GM08714 (cell line): ENCODE results near the gene XIRP1.
"Not testable (repeated sequence)": the region's sequence is repeated elsewhere in the genome, so short reads cannot be mapped to it uniquely, and the experiment has no call there.

ENCODE experiments used
- H3K4me3 ChIP-seq: fragments of 200-500 bp; sonication (Bioruptor generic); 2 replicates; pipeline ENCODE4 v1.5.1; 2014; ENCODE audit warnings: mild to moderate bottlenecking, low read length, inconsistent platforms
- ZNF274 ChIP-seq: IDR thresholded peaks from 2 replicates; pipeline ENCODE4 v1.6.1; 2012; ENCODE audit warnings: mild to moderate bottlenecking, low read depth, low read length

The XIRP1 gene

GRCh38 chr3:39184968-39185285 lies 7.5 kb downstream of the XIRP1 start:
- H3K4me3 ChIP-seq: no peak overlapping the region
- no peak for TF ChIP-seq ZNF274

- TF ChIP-seq ZNF274: no peak
- no peak overlapping the region for H3K4me3 ChIP-seq
Observed at GRCh38 chr3:39184081-39184967, 8.1 kb downstream of the XIRP1 start.

GRCh38 chr3:39183211-39184080 lies 8.9 kb downstream of the XIRP1 start:
- TF ChIP-seq ZNF274: no peak
- no peak overlapping the region for H3K4me3 ChIP-seq

GRCh38 chr3:39181408-39182335 lies 10.7 kb downstream of the XIRP1 start:
- no peak overlapping the region for H3K4me3 ChIP-seq
- TF ChIP-seq ZNF274: no peak

- TF ChIP-seq ZNF274: no peak
- peak overlapping the region; percentile 22; the same call in 1 of the 2 replicates for H3K4me3 ChIP-seq
Observed at GRCh38 chr3:39180546-39181346, 11.6 kb downstream of the XIRP1 start.

GRCh38 chr3:39180183-39180545 lies 12.2 kb downstream of the XIRP1 start:
- TF ChIP-seq ZNF274: no peak
- H3K4me3 ChIP-seq: peak overlapping the region; percentile 22; the same call in 1 of the 2 replicates

- H3K4me3 ChIP-seq: peak overlapping the region; percentile 54; the same call in 1 of the 2 replicates
- no peak for TF ChIP-seq ZNF274
Observed at GRCh38 chr3:39178553-39178952, 13.8 kb downstream of the XIRP1 start.

- TF ChIP-seq ZNF274: no peak
- peak overlapping the region; percentile 54 for H3K4me3 ChIP-seq
Observed at GRCh38 chr3:39177708-39178332, 14.6 kb downstream of the XIRP1 start.

- H3K4me3 ChIP-seq: no peak overlapping the region
- TF ChIP-seq ZNF274: no peak
Observed at GRCh38 chr3:39176025-39176714, 16.2 kb downstream of the XIRP1 start.

- no peak for TF ChIP-seq ZNF274
Observed at GRCh38 chr3:39173318-39174125, 18.9 kb downstream of the XIRP1 start.

GRCh38 chr3:39171860-39172259 lies 20.5 kb downstream of the XIRP1 start:
- H3K4me3 ChIP-seq: no peak overlapping the region
- no peak for TF ChIP-seq ZNF274

More at GRCh38 chr3:39173318-39174125, 18.9 kb downstream of the XIRP1 start:
- no peak overlapping the region for H3K4me3 ChIP-seq

- not testable (repeated sequence) for H3K4me3 ChIP-seq
Observed at GRCh38 chr3:39170877-39171276, 21.5 kb downstream of the XIRP1 start.
